22Rv1 (cell line): ENCODE results near the gene ACMSD.
"Not testable (repeated sequence)": the region's sequence is repeated elsewhere in the genome, so short reads cannot be mapped to it uniquely, and the experiment has no call there.

Experiments
- H3K27ac ChIP-seq: fragments of 450-650 bp; 2 replicates; pipeline ENCODE4 v1.5.1; 2017
- CTCF ChIP-seq: fragments of 450-650 bp; IDR thresholded peaks from 2 replicates; pipeline ENCODE4 v1.5.1; 2017; ENCODE audit warnings: mild to moderate bottlenecking
- ZFX ChIP-seq: fragments of 450-650 bp; IDR thresholded peaks from 2 replicates; pipeline ENCODE4 v1.6.1; 2017; ENCODE audit warnings: antibody characterized with exemption, borderline replicate concordance

Gene ACMSD

GRCh38 chr2:134800341-134800740 lies 38.1 kb upstream of the ACMSD start:
- TF ChIP-seq ZFX (no peak), CTCF (no peak)
- no peak overlapping the region for H3K27ac ChIP-seq

- H3K27ac ChIP-seq: not testable (repeated sequence)
Measured at GRCh38 chr2:134803609-134804405, 34.6 kb upstream of the ACMSD start.

GRCh38 chr2:134815741-134816140 lies 22.7 kb upstream of the ACMSD start:
- TF ChIP-seq ZFX (no peak), CTCF (no peak)

GRCh38 chr2:134818321-134818720 lies 20.1 kb upstream of the ACMSD start:
- H3K27ac ChIP-seq: no peak overlapping the region
- TF ChIP-seq CTCF (no peak), ZFX (no peak)

More at GRCh38 chr2:134815741-134816140, 22.7 kb upstream of the ACMSD start:
- no peak overlapping the region for H3K27ac ChIP-seq

GRCh38 chr2:134819334-134819733 lies 19.1 kb upstream of the ACMSD start:
- H3K27ac ChIP-seq: no peak overlapping the region
- no peak for TF ChIP-seq ZFX
- no peak for TF ChIP-seq CTCF

- TF ChIP-seq ZFX (no peak), CTCF (no peak)
- no peak overlapping the region for H3K27ac ChIP-seq
Measured at GRCh38 chr2:134823431-134823830, 15.0 kb upstream of the ACMSD start.

- TF ChIP-seq ZFX: no peak
- no peak for TF ChIP-seq CTCF
- H3K27ac ChIP-seq: no peak overlapping the region
Measured at GRCh38 chr2:134823832-134824231, 14.6 kb upstream of the ACMSD start.

- H3K27ac ChIP-seq: not testable (repeated sequence)
Measured at GRCh38 chr2:134825716-134826115, 12.7 kb upstream of the ACMSD start.
